Measurements from ENCODE around the gene ADAMTS7.

GRCh38 chr15:78789615-78790014 is 21.6 kb downstream of the ADAMTS7 start:
- TF ChIP-seq CTCF (IDR thresholded peaks at IDR 0.05 in 4 of 5, conservative IDR thresholded peaks at IDR 0.05 in 1 of 5) (no peak), POLR2A (IDR thresholded peaks at IDR 0.05) (no peak)
